Testis (tissue), 2 donors: ENCODE results near the gene ARSG.

Experiments
- POLR2A ChIP-seq: fragments of 450-650 bp; IDR thresholded peaks from one replicate; pipeline ENCODE4 v1.6.1; 2017; ENCODE audit warnings: antibody characterized with exemption, mild to moderate bottlenecking, moderate library complexity
- TF ChIP-seq, protein P1 (sequence below), 3 experiments: fragments of 450-650 bp in 2 of 3; fragments of 200-600 bp in 1 of 3; sonication (generic) in 1 of 3; IDR thresholded peaks; one replicate each; pipeline ENCODE4 v1.5.1; 2016 to 2019; ENCODE audit warnings: antibody characterized with exemption in 3 of 3, mild to moderate bottlenecking in 2 of 3, moderate library complexity in 1 of 3

DNA sequence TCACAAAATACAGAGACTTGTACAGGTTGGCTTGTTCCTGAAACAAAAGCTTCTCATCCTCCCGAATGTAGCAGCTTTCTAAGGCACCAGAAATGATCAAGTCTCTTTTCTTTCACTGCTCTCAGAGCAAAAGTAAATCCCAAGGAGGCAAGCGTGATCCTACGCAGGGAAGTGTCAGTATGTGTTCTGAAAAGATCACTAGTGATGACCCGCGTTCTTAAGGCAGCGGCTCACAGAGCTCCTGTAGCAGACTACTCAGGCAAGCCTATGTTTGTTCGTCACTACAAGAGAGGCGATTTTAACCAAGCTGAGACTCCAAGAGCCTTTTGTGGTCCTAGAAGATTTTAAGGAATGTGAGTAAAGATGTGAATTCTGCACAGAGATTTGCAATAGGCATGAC lies 131.5 kb downstream of the ARSG start:
- TF ChIP-seq, protein P1, sequence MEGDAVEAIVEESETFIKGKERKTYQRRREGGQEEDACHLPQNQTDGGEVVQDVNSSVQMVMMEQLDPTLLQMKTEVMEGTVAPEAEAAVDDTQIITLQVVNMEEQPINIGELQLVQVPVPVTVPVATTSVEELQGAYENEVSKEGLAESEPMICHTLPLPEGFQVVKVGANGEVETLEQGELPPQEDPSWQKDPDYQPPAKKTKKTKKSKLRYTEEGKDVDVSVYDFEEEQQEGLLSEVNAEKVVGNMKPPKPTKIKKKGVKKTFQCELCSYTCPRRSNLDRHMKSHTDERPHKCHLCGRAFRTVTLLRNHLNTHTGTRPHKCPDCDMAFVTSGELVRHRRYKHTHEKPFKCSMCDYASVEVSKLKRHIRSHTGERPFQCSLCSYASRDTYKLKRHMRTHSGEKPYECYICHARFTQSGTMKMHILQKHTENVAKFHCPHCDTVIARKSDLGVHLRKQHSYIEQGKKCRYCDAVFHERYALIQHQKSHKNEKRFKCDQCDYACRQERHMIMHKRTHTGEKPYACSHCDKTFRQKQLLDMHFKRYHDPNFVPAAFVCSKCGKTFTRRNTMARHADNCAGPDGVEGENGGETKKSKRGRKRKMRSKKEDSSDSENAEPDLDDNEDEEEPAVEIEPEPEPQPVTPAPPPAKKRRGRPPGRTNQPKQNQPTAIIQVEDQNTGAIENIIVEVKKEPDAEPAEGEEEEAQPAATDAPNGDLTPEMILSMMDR (IDR thresholded peaks at IDR 0.05): no peak
- TF ChIP-seq POLR2A: no peak
